Caco-2 (cell line): ENCODE data around the gene TTLL5. TPM values are rescaled to one million over a fixed set of nuclear protein-coding genes. Genes with fewer than 3 reads are reported as not detected.

Experiments
- BruUV-seq: library from RNA; stranded (reverse); fragments of 400-500 nt; replicated peaks from 2 replicates; lab custom pipeline; 2021; lab: Mats Ljungman, UMichigan
- CTCF ChIA-PET: fragments of 300-600 bp; sonication (Branson Sonifier 250); formaldehyde crosslinking; loops from one replicate; lab custom pipeline; 2022; ENCODE audit warnings: antibody characterized with exemption; lab: Charles Lee
- POLR2A ChIA-PET: fragments of 300-600 bp; sonication (Branson Sonifier 250); formaldehyde crosslinking; loops from one replicate; lab custom pipeline; 2022; ENCODE audit warnings: antibody characterized with exemption; lab: Charles Lee
- DNase-seq, 2 experiments: peaks; one replicate each; pipeline versions ENCODE4 v3.0.0 to v3.0.0-alpha.2; 2020 to 2022
- H3K27me3 ChIP-seq: replicated peaks from 2 replicates; pipeline ENCODE4 v1.6.0; 2011; ENCODE audit warnings: low read length; ENCODE audit not compliant: control insufficient read depth, insufficient read depth
- H3K36me3 ChIP-seq: 2 replicates; pipeline ENCODE4 v1.5.1; 2011; ENCODE audit warnings: low read length; ENCODE audit not compliant: control insufficient read depth, insufficient read depth
- H3K4me1 ChIP-seq: fragments of 250-450 bp; sonication (Bioruptor Pico); 2 replicates; pipeline ENCODE4 v1.5.1; 2020; ENCODE audit warnings: mild to moderate bottlenecking
- H3K4me3 ChIP-seq: 2 replicates; pipeline ENCODE4 v1.5.1; 2011; ENCODE audit warnings: low read depth, mild to moderate bottlenecking, control low read depth, low read length
- H3K9me3 ChIP-seq: fragments of 250-450 bp; sonication (Bioruptor Pico); 2 replicates; pipeline ENCODE4 v1.5.1; 2020; ENCODE audit warnings: mild to moderate bottlenecking, moderate library complexity
- H3K27ac Mint-ChIP-seq: one replicate; pipeline ENCODE4 v1.8.0; 2022; ENCODE audit warnings: mixed read lengths; ENCODE audit not compliant: unreplicated experiment
- H3K27me3 Mint-ChIP-seq: one replicate; pipeline ENCODE4 v1.8.0; 2022; ENCODE audit warnings: mixed read lengths; ENCODE audit not compliant: insufficient read depth, unreplicated experiment
- H3K36me3 Mint-ChIP-seq: one replicate; pipeline ENCODE4 v1.8.0; 2022; ENCODE audit warnings: mild to moderate bottlenecking, mixed read lengths; ENCODE audit not compliant: insufficient read depth, unreplicated experiment
- H3K4me1 Mint-ChIP-seq: one replicate; pipeline ENCODE4 v1.8.0; 2022; ENCODE audit warnings: low read depth, mixed read lengths; ENCODE audit not compliant: unreplicated experiment
- H3K4me3 Mint-ChIP-seq: one replicate; pipeline ENCODE4 v1.8.0; 2022; ENCODE audit warnings: mild to moderate bottlenecking, moderate library complexity, mixed read lengths; ENCODE audit not compliant: unreplicated experiment
- H3K9me3 Mint-ChIP-seq: one replicate; pipeline ENCODE4 v1.8.0; 2022; ENCODE audit warnings: mixed read lengths; ENCODE audit not compliant: unreplicated experiment
- intact Hi-C: fragments of 100-400 bp; cut with micrococcal nuclease; formaldehyde crosslinking; loops from one replicate; pipeline ENCODE4 v1.10.0; 2022; ENCODE audit not compliant: unreplicated experiment
- total RNA-seq: library from RNA; stranded (reverse); gene quantifications from 2 replicates; pipeline ENCODE4 v1.2.3, GENCODE V29; 2022
- TF ChIP-seq, protein P1 (sequence below), 2 experiments: fragments of 200-600 bp in 1 of 2; IDR thresholded peaks; 1 replicate in 1 of 2; 2 replicates in 1 of 2; pipeline versions ENCODE4 v1.5.1 to v1.8.0; 2011 to 2022; ENCODE audit warnings: antibody characterized with exemption in 1 of 2, control low read depth in 1 of 2, inconsistent platforms in 1 of 2, low read depth in 1 of 2, low read length in 1 of 2, mild to moderate bottlenecking in 1 of 2, moderate library complexity in 1 of 2; ENCODE audit not compliant: insufficient read depth in 1 of 2, severe bottlenecking in 1 of 2, unreplicated experiment in 1 of 2

TTLL5 gene
- total RNA-seq, 1 experiment from 2014 or later = 38.2 TPM

DNA sequence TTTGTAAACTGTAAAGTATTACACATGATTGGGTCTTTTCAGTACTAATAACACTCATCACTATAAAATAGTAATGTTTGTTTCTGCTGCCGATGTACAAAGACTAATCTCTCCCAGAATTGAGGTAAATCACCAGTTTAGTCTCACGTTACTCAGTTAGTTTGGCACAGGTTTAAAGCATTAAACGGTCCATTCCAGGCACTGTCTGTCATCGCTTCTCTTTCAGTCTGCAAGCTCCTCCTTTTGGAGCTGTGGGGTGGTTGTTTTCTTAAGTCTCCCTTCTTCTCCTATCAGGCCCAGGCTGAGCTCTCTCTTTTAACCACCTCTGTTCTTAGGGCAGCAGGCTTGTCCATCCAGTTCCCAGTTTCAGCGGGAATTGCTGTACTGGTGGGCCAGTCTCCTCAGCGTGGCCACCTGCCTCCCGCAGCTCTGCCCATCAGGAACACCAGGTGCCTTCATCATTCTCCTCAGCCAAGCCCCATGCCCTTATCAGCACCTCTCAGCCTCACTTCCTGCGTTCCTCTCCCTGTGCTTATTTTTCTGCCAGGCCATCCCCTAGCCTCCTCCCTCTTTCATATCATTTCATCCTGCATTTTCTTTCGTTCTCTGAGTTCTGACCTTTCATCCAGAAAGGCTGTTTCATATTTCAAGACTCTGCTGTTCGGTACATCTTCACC is 171.7 kb downstream of the TTLL5 start:
- intact Hi-C loops = loop anchor here (1.0 kb wide), 2 partner anchors 28 to 39 kb away; no protein-coding TSS in a partner anchor
- H3K4me1 ChIP-seq = peaks cover 60% of the 10 kb centered on the region
- peaks cover 19% of the 10 kb centered on the region for H3K4me1 Mint-ChIP-seq
- H3K27me3 ChIP-seq = no peaks in the 10 kb centered on the region
- TF ChIP-seq, protein P1, sequence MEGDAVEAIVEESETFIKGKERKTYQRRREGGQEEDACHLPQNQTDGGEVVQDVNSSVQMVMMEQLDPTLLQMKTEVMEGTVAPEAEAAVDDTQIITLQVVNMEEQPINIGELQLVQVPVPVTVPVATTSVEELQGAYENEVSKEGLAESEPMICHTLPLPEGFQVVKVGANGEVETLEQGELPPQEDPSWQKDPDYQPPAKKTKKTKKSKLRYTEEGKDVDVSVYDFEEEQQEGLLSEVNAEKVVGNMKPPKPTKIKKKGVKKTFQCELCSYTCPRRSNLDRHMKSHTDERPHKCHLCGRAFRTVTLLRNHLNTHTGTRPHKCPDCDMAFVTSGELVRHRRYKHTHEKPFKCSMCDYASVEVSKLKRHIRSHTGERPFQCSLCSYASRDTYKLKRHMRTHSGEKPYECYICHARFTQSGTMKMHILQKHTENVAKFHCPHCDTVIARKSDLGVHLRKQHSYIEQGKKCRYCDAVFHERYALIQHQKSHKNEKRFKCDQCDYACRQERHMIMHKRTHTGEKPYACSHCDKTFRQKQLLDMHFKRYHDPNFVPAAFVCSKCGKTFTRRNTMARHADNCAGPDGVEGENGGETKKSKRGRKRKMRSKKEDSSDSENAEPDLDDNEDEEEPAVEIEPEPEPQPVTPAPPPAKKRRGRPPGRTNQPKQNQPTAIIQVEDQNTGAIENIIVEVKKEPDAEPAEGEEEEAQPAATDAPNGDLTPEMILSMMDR (IDR thresholded peaks at IDR 0.05; ENCODE audit: insufficient read depth in 1 of 2, low read depth in 1 of 2, low read length in 1 of 2, severe bottlenecking in 1 of 2, unreplicated experiment in 1 of 2) = no peak
- H3K36me3 Mint-ChIP-seq = peaks cover 17% of the 10 kb centered on the region
- no peaks in the 10 kb centered on the region for H3K9me3 Mint-ChIP-seq
- H3K9me3 ChIP-seq = no peaks in the 10 kb centered on the region
- DNase-seq = no peak
- peaks cover 3% of the 10 kb centered on the region for H3K36me3 ChIP-seq
- CTCF ChIA-PET = interaction anchor here (1.3 to 1.6 kb wide), 2 partner anchors 11 to 38 kb away, joined by 3 to 5 read pairs; no protein-coding TSS in a partner anchor
- POLR2A ChIA-PET = interaction anchor here (0.6 to 1.7 kb wide), 3 partner anchors 10 to 32 kb away, joined by 3 to 14 read pairs (median 10); no protein-coding TSS in a partner anchor
- TSS peak; percentile 87 for BruUV-seq
- peak overlapping the region; percentile 44 for H3K4me3 Mint-ChIP-seq
- H3K27me3 Mint-ChIP-seq = no peaks in the 10 kb centered on the region
- peak overlapping the region; percentile 87 for H3K27ac Mint-ChIP-seq
- no peak overlapping the region; the same call in 1 of the 2 replicates for H3K4me3 ChIP-seq

DNA sequence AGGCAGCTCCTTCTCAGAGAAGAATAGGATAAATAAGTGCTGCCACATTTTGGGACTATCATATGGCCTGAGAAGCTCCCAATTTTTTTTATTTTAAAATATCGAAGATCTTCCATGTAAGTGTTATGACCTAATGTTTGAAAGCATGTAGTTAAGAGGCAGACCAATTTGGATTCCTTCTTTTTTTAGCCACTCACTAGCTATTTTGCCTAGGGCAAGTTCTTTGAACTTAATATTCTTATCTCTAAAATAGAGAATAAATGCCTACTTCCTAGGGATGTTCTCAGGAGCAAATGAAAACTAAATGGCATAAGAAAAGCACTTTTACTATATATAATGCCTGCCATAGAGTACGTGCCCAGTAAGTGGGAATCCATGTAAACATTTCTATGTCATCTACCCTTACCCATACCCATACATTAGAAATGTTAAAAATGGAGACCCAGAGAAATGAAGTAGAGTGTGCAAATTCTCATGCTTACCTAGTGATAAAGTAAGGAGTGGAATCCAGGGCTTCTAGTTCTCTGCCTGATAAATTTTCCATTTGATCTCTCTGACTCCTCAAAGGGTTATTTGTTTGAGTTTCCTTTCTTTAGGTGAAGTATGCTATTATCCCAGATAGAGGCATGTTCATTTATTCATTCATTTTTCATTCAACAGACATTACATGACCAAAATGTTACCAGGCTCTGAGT is 172.4 kb downstream of the TTLL5 start:
- Histone ChIP-seq H3K4me1 (peaks cover 60% of the 10 kb centered on the region), H3K27me3 (no peaks in the 10 kb centered on the region), H3K4me3 (no peak overlapping the region), H3K36me3 (peaks cover 3% of the 10 kb centered on the region), H3K9me3 (no peaks in the 10 kb centered on the region)
- ChIA-PET POLR2A (no interaction called here), CTCF (no interaction called here)
- Mint-ChIP-seq H3K27me3 (no peaks in the 10 kb centered on the region), H3K27ac (peak overlapping the region; percentile 87), H3K36me3 (peaks cover 17% of the 10 kb centered on the region), H3K4me3 (peak overlapping the region; percentile 44), H3K4me1 (peaks cover 19% of the 10 kb centered on the region), H3K9me3 (no peaks in the 10 kb centered on the region)
- no peak for DNase-seq
- BruUV-seq = no TSS peak
- TF ChIP-seq, protein P1 (IDR thresholded peaks at IDR 0.05; ENCODE audit: insufficient read depth in 1 of 2, low read depth in 1 of 2, low read length in 1 of 2, severe bottlenecking in 1 of 2, unreplicated experiment in 1 of 2) = no peak
- intact Hi-C loops = no loop called here

DNA sequence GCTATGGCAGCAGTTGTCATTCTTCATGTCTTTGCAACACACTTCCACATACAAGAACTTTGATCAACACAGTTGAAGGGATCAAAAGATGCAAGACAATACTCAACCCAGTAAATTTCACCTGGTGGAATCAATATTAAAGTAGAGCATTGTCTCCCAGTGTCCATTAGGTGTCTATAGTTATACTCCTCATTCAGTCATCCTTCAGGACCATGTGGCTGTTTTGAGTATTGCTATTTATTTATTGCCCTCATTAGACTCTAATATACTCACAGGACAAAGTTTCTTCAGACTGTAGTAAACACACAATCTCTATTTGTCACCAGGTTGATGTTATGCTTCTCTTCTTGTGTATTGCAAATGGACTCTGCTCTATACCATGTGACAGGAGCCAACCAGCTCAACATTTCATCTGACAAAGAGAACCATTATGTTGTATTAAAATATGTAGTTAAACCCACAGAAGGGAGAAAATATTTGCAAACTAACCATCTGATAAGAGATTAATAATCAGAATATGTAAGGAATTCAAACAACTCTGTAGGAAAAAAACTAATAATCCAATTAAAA is 174.2 kb downstream of the TTLL5 start:
- POLR2A ChIA-PET = no interaction called here

More for the DNA sequence above, 174.2 kb downstream of the TTLL5 start:
- CTCF ChIA-PET = no interaction called here
- Mint-ChIP-seq H3K36me3 (peaks cover 7% of the 10 kb centered on the region), H3K9me3 (peaks cover 8% of the 10 kb centered on the region), H3K4me3 (no peak overlapping the region), H3K27me3 (no peaks in the 10 kb centered on the region), H3K4me1 (peaks cover 19% of the 10 kb centered on the region), H3K27ac (no peak overlapping the region)
- no peak overlapping the region for H3K4me3 ChIP-seq
- no peak for DNase-seq
- 0 out of 2 replicates have a peak, but pooled peaks cover 2% of the 10 kb centered on the region for H3K9me3 ChIP-seq
- TF ChIP-seq, protein P1 (IDR thresholded peaks at IDR 0.05; ENCODE audit: insufficient read depth in 1 of 2, low read depth in 1 of 2, low read length in 1 of 2, severe bottlenecking in 1 of 2, unreplicated experiment in 1 of 2) = no peak
- peaks cover 9% of the 10 kb centered on the region for H3K36me3 ChIP-seq
- H3K27me3 ChIP-seq = no peaks in the 10 kb centered on the region
- BruUV-seq = no TSS peak
- peaks cover 56% of the 10 kb centered on the region for H3K4me1 ChIP-seq
- intact Hi-C loops = no loop called here
